Aorta (tissue), 5 donors: ENCODE results near the gene KBTBD4. TPM values are rescaled to one million over a fixed set of nuclear protein-coding genes. Genes with fewer than 3 reads are reported as not detected.
A peak's percentile ranks its signal among the peaks of the same experiment; 100 is the strongest.
"Not testable (repeated sequence)": the region's sequence is repeated elsewhere in the genome, so short reads cannot be mapped to it uniquely, and the experiment has no call there.

Experiments used
- ATAC-seq: fragments of 200-7000 bp; cut with Tn5 transposase; one replicate; pipeline ENCODE4 v1.9.1; 2022; ENCODE audit warnings: moderate library complexity; ENCODE audit not compliant: low FRiP score
- DNase-seq, 2 donors: peaks; one replicate each; pipeline ENCODE4 v3.0.0-alpha.2; 2020
- H3K27ac ChIP-seq, 2 donors: one replicate each; pipeline ENCODE4 v1.5.1; 2013; ENCODE audit warnings: low read length in 2 of 2, mild to moderate bottlenecking in 2 of 2, moderate library complexity in 2 of 2, control low read depth in 1 of 2, inconsistent platforms in 1 of 2, low read depth in 1 of 2
- H3K27me3 ChIP-seq, 2 donors: one replicate each; pipeline ENCODE4 v1.6.1; 2013; ENCODE audit warnings: control low read depth in 1 of 2, low read length in 1 of 2, mild to moderate bottlenecking in 1 of 2, moderate library complexity in 1 of 2; ENCODE audit not compliant: insufficient read depth in 2 of 2, control insufficient read depth in 1 of 2
- H3K36me3 ChIP-seq, 2 donors: one replicate each; pipeline ENCODE4 v1.6.1; 2013; ENCODE audit warnings: control low read depth in 1 of 2, low read length in 1 of 2, mild to moderate bottlenecking in 1 of 2; ENCODE audit not compliant: insufficient read depth in 2 of 2, control insufficient read depth in 1 of 2
- H3K4me1 ChIP-seq, 2 donors: one replicate each; pipeline ENCODE4 v1.6.1; 2013; ENCODE audit warnings: low read length in 2 of 2, control low read depth in 1 of 2, mild to moderate bottlenecking in 1 of 2, moderate library complexity in 1 of 2; ENCODE audit not compliant: insufficient read depth in 2 of 2, control insufficient read depth in 1 of 2
- H3K4me3 ChIP-seq, 2 donors: one replicate each; pipeline ENCODE4 v1.5.1; 2013; ENCODE audit warnings: low read length in 2 of 2, control low read depth in 1 of 2, mild to moderate bottlenecking in 1 of 2
- H3K9me3 ChIP-seq: one replicate; pipeline ENCODE4 v1.6.1; 2013; ENCODE audit warnings: mild to moderate bottlenecking, low read length; ENCODE audit not compliant: control insufficient read depth
- WGBS, 2 donors: extraction: QIAGEN DNeasy Blood & Tissue Kit; methylation state at CpG; one replicate each; pipeline ENCODE4 v1.1.7; 2013; 5-methylcytosine and 5-hydroxymethylcytosine counted together
- intact Hi-C, 2 donors: fragments of 100-400 bp; cut with DNase I; formaldehyde crosslinking; loops; one replicate each; pipeline versions ENCODE4 v1.14.2 to v1.15.0; 2022
- polyA plus RNA-seq, 2 donors: library from polyadenylated mRNA; stranded (reverse); fragments of 200-250 nt; gene quantifications; one replicate each; pipeline ENCODE4 v1.2.3, GENCODE V29; 2013
- total RNA-seq, 2 donors: library from RNA; stranded (reverse); fragmentation: NEBNext Ultra II Directional; extraction: Animal tissue kit (Norgen Biotek cat#: 25700); gene quantifications; one replicate each; pipeline ENCODE4 v1.2.1, GENCODE V29; 2021
- donor health status: healthy with polysubstance abuse.
- donor health status: Bipolar disorder and iron deficiency.
- donor health status: DM: no; HTN: no; CAD: no.
- donor health status: DM: no; HTN: no; CAD: no.
- donor health status: DM: yes; HTN: yes; CAD: no.

KBTBD4 gene
- total and polyA plus RNA-seq, 4 donors: 8.9 to 13.5 (median 12.2) TPM

GRCh38 chr11:47570651-47571356, 8.0 kb downstream of the KBTBD4 start:
- intact Hi-C loops: loop anchor here in 1 of 2 donors (10.0 kb wide), 1 partner anchor 166 kb away; the partner anchor contains the start of gene SLC39A13
- H3K36me3 ChIP-seq: peaks cover 5 to 8% of the 10 kb centered on the region in 2 donors
- ATAC-seq (no peak), DNase-seq (no peak)
- H3K27ac ChIP-seq: no peak overlapping the region
- H3K4me1 ChIP-seq: no peaks in the 10 kb centered on the region
- no peaks in the 10 kb centered on the region for H3K27me3 ChIP-seq
- no peak overlapping the region for H3K4me3 ChIP-seq
- H3K9me3 ChIP-seq: no peaks in the 10 kb centered on the region
- WGBS, 2 donors: 76 to 83% methylated on average over 3 of the region's 3 CpGs

- no peak overlapping the region for H3K4me3 ChIP-seq
- no peak for ATAC-seq
- H3K4me1 ChIP-seq: no peaks in the 10 kb centered on the region
- 96 to 98% methylated on average over 7 of the region's 7 CpGs for WGBS, 2 donors
- peak; percentile 20 to 56 for DNase-seq
- peaks cover 5 to 8% of the 10 kb centered on the region in 2 donors for H3K36me3 ChIP-seq
- no peaks in the 10 kb centered on the region for H3K27me3 ChIP-seq
- H3K9me3 ChIP-seq: no peaks in the 10 kb centered on the region
- no peak overlapping the region for H3K27ac ChIP-seq
- intact Hi-C loops: loop anchor here in 1 of 2 donors (10.0 kb wide), 1 partner anchor 165 kb away; the partner anchor contains the start of gene SLC39A13
Observed at GRCh38 chr11:47569646-47570045, 9.1 kb downstream of the KBTBD4 start.

GRCh38 chr11:47566149-47566698, 12.5 kb downstream of the KBTBD4 start:
- WGBS, 2 donors: 37 to 39% methylated on average over 17 of the region's 17 CpGs
- H3K4me3 ChIP-seq: peak overlapping the region; percentile 77 to 98
- DNase-seq (no peak), ATAC-seq (no peak)
- H3K9me3 ChIP-seq: no peaks in the 10 kb centered on the region
- no peaks in the 10 kb centered on the region for H3K4me1 ChIP-seq
- intact Hi-C loops: no loop called here
- H3K36me3 ChIP-seq: peaks cover 0 to under 1% of the 10 kb centered on the region in 2 donors
- H3K27me3 ChIP-seq: no peaks in the 10 kb centered on the region
- peak overlapping the region in 1 of 2 donors; percentile 47 for H3K27ac ChIP-seq

DNA sequence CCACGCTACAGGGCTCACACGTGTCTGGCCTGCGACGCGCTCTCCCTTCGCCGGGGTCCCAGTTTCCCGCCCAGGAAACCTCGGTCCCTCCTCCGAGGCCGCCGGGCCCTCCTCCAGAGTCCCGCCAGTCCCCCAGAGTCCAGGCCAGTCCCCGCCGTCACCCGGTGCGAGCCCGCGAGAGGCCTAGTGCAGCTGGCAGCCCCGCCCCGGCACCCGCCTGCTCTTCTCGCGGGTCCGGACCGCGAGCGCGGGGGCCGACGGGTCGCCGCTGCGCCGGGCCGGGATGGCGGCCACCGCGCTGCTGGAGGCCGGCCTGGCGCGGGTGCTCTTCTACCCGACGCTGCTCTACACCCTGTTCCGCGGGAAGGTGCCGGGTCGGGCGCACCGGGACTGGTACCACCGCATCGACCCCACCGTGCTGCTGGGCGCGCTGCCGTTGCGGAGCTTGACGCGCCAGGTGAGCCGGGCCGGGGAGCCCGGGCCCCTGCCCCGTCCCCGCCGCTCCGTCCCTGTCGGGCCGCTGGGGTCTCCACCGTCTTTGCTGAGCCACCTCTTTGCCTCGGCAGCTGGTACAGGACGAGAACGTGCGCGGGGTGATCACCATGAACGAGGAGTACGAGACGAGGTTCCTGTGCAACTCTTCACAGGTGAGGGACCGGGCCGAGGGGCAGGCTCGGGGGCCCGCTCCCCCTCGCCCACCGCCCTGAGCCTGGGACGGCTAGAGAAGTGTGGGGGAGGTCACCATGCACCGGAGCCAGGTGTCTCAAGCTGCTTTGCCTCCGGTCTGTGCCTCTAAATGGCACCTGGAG, 13.2 kb downstream of the KBTBD4 start, which contains the start of gene PTPMT1:
Gene PTPMT1, plus strand, starts transcription at position 260 of the 809 bp plus-strand sequence. Its CDS starts 24 bp downstream, at position 284.
- DNase-seq: peak; percentile 85 to 93
- H3K27ac ChIP-seq: peak within 1 kb of the TSS in 1 of 2 donors; percentile 47
- whole genome bisulfite sequencing, 2 donors: 0 to 1% methylated on average over 74 to 86 of the region's 86 CpGs

DNA sequence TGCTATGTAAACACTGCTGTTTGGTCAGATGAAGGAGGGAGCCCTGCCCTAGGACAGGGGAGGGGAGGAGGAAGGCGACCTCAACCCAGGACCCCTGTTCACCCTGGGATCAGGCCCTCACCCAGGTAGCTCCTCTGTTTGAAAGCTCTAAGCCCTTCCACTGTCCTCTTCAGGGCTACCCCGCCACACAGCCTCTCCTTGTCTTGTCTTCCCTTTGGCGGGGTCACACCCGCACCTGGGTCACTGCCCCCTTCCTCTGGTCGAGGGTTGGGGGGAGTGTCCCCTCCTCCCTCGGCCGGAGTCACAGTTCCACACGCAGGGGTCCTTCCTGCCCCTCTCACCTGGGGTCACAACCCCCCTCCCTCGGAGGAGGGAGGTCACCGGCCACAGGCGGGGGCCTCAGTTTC, 13.8 kb downstream of the KBTBD4 start:
- Histone ChIP-seq H3K27me3 (no peaks in the 10 kb centered on the region), H3K27ac (no peak overlapping the region), H3K36me3 (no peaks in the 10 kb centered on the region), H3K4me3 (peak overlapping the region; percentile 77 to 98), H3K4me1 (no peaks in the 10 kb centered on the region), H3K9me3 (no peaks in the 10 kb centered on the region)
- intact Hi-C loops: no loop called here
- ATAC-seq: peak; percentile 49
- DNase-seq: no peak
- WGBS, 2 donors: 14 to 20% methylated on average over 10 to 11 of the region's 11 CpGs

More for the DNA sequence above, 13.2 kb downstream of the KBTBD4 start, which contains the start of gene PTPMT1:
- peak; percentile 93 for ATAC-seq
- H3K4me3 ChIP-seq: peak within 1 kb of the TSS; percentile 77 to 98
- H3K36me3 ChIP-seq: no peaks in the 10 kb centered on the region
- no peaks in the 10 kb centered on the region for H3K4me1 ChIP-seq
- no peaks in the 10 kb centered on the region for H3K27me3 ChIP-seq
- no peaks in the 10 kb centered on the region for H3K9me3 ChIP-seq
- intact Hi-C loops: no loop called here

- H3K27ac ChIP-seq, H3K27me3 ChIP-seq, ATAC-seq, intact Hi-C loops, H3K36me3 ChIP-seq, DNase-seq, H3K4me3 ChIP-seq, H3K9me3 ChIP-seq, H3K4me1 ChIP-seq: not testable (repeated sequence)
- 96 to 98% methylated on average over 10 of the region's 10 CpGs for WGBS, 2 donors
Observed at GRCh38 chr11:47564366-47564765, 14.4 kb downstream of the KBTBD4 start.

DNA sequence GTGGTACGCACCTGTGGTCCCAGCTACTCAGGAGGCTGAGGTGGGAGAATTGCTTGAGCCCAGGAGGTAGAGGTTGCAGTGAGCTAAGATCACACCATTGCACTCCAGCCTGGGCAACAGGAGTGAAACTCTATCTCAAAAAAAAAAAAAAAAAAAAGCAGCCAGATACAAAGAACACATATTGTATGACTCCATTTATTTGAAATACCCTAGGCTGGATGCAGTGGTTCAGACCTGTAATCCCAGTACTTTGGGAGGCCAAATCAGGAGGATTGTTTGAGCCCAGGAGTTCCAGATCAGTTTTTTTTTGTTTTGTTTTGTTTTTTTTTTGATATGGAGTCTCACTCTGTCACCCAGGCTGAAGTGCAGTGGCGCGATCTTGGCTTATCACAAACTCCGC, 16.4 kb downstream of the KBTBD4 start:
- DNase-seq, H3K4me3 ChIP-seq, H3K36me3 ChIP-seq, H3K4me1 ChIP-seq, H3K9me3 ChIP-seq, ATAC-seq, H3K27ac ChIP-seq, intact Hi-C loops, H3K27me3 ChIP-seq: not testable (repeated sequence)
- 87 to 90% methylated on average over 4 of the region's 4 CpGs for WGBS, 2 donors

DNA sequence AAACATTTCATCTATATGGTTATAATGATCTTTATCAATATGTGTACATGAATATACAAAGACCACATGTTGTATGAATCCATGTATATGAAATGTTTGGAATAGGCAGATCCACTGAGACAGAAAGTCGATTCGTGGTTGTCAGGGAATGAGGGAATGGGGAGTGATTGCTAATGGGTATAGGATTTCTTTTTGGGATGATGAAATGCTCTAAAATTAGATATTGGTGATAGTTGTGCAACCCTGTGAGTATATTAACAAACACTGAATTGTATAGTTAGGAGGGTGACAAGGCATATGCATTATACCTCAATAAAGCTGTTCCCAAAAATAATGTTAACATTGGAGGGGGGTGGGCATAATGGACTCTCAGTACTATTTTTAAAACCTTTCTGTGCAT, 18.3 kb downstream of the KBTBD4 start:
- ATAC-seq: no peak
- Histone ChIP-seq H3K27me3 (no peaks in the 10 kb centered on the region), H3K27ac (no peak overlapping the region), H3K9me3 (no peaks in the 10 kb centered on the region), H3K4me3 (no peak overlapping the region), H3K4me1 (no peaks in the 10 kb centered on the region), H3K36me3 (no peaks in the 10 kb centered on the region)
- no peak for DNase-seq
- 82 to 84% methylated on average over 2 of the region's 2 CpGs for WGBS, 2 donors
- intact Hi-C loops: no loop called here
